BLaER1 treated with 17β-estradiol and CSF1 and Interleukin-3, amounts not matched to agents 10 nM and 100 nM (cell line): Measurements from ENCODE around the gene ATCAY.
"Not testable (repeated sequence)": the region's sequence is repeated elsewhere in the genome, so short reads cannot be mapped to it uniquely, and the experiment has no call there.

Experiments
- H3K27ac ChIP-seq, 11 experiments: shearing (Covaris generic); formaldehyde crosslinking; 2 replicates each; pipeline ENCODE4 v1.8.1; 2022
- H3K27me3 ChIP-seq, 11 experiments: shearing (Covaris generic); formaldehyde crosslinking; 2 replicates each; pipeline ENCODE4 v1.8.1; 2022
- H3K36me3 ChIP-seq, 11 experiments: shearing (Covaris generic); formaldehyde crosslinking; 2 replicates each; pipeline ENCODE4 v1.8.1; 2022
- H3K4me1 ChIP-seq, 10 experiments: shearing (Covaris generic); formaldehyde crosslinking; 2 replicates each; pipeline ENCODE4 v1.8.1; 2022
- H3K4me2 ChIP-seq, 11 experiments: shearing (Covaris generic); formaldehyde crosslinking; 2 replicates each; pipeline ENCODE4 v1.8.1; 2022
- H3K4me3 ChIP-seq, 10 experiments: shearing (Covaris generic); formaldehyde crosslinking; 2 replicates each; pipeline ENCODE4 v1.8.1; 2022
- H3K9ac ChIP-seq, 11 experiments: shearing (Covaris generic); formaldehyde crosslinking; 2 replicates each; pipeline ENCODE4 v1.8.1; 2022
- H3K9me3 ChIP-seq, 11 experiments: shearing (Covaris generic); formaldehyde crosslinking; replicated peaks in 1 of 11; 2 replicates each; pipeline ENCODE4 v1.8.1; 2022
- H4K20me1 ChIP-seq, 11 experiments: shearing (Covaris generic); formaldehyde crosslinking; 2 replicates each; pipeline ENCODE4 v1.8.1; 2022
- Cebpa-rat ChIP-seq, 11 experiments: shearing (Covaris generic); IDR thresholded peaks; 2 replicates each; pipeline ENCODE4 v1.8.1; 2022

ATCAY gene

DNA sequence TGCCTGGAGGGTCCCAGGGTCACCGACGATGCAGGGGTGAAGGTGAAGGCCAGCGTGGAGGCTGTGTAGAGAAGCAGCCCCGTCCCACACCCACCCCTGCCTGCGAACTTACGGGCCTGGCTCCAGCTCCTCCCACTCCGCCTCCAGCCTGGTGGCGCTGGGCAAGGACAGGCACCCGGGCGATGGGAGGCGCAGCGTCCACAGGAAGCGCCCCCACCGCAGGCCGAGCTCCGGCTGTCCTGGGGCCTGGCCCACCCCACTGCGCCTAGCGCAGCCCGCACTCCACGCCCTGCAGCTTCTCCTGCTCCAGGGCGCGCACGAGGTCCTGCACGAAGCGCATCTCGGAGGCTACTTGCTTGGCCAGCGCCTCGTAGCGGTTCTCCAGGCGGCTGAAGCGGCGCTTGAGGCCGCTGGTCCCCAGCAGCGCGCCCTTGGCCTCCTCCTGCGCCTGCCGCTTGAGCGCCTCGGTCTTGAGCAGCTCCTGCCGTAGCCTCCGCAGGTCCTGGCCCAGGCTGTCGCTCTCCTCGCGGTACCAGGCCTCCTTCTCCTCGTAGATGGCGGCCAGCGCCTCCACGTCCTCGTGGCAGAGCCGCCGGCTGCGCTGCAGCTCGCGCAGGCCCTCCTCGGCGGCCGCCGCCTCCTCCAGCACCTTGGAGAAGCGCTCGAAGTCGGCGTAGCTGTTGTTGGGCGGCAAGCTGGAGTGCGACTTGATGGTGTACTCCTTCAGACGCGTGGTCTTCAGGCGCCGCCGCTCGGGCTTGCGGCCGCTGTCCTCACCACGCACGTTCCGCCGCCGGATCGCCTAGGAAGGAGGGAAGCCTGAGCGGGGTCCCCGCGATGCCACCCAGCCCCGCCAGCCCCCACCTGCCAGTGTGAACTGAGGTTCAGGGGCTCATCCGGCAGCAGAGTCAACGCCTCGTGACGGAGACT lies 78.6 kb downstream of the ATCAY start:
- H3K27me3 ChIP-seq, result no peaks in the 10 kb centered on the region
- no peak for TF ChIP-seq Cebpa-rat (IDR thresholded peaks at IDR 0.05)
- H4K20me1 ChIP-seq, result peaks cover 0 to 82% (median 31%) of the 10 kb centered on the region in 11 experiments; a peak in 15 of 22 replicates
- H3K9ac ChIP-seq, result no peak overlapping the region
- H3K4me1 ChIP-seq, result peaks cover 0 to 4% (median 0%) of the 10 kb centered on the region in 10 experiments; a peak in 2 of 20 replicates
- H3K4me2 ChIP-seq, result no peak overlapping the region
- H3K9me3 ChIP-seq, result no peaks in the 10 kb centered on the region
- no peak overlapping the region for H3K4me3 ChIP-seq
- peaks cover 74 to 93% (median 83%) of the 10 kb centered on the region in 11 experiments for H3K36me3 ChIP-seq
- H3K27ac ChIP-seq, result no peak overlapping the region

GRCh38 chr19:3959766-3960131 lies 79.3 kb downstream of the ATCAY start:
- H4K20me1 ChIP-seq, result peaks cover 0 to 83% (median 31%) of the 10 kb centered on the region in 11 experiments; a peak in 15 of 22 replicates
- TF ChIP-seq Cebpa-rat (IDR thresholded peaks at IDR 0.05), result no peak
- H3K4me2 ChIP-seq, result no peak overlapping the region
- no peak overlapping the region for H3K9ac ChIP-seq
- no peaks in the 10 kb centered on the region for H3K9me3 ChIP-seq
- H3K4me1 ChIP-seq, result peaks cover 0 to 4% (median 0%) of the 10 kb centered on the region in 10 experiments; a peak in 2 of 20 replicates
- H3K27ac ChIP-seq, result no peak overlapping the region
- no peaks in the 10 kb centered on the region for H3K27me3 ChIP-seq
- H3K36me3 ChIP-seq, result peaks cover 78 to 97% (median 86%) of the 10 kb centered on the region in 11 experiments
- no peak overlapping the region for H3K4me3 ChIP-seq

DNA sequence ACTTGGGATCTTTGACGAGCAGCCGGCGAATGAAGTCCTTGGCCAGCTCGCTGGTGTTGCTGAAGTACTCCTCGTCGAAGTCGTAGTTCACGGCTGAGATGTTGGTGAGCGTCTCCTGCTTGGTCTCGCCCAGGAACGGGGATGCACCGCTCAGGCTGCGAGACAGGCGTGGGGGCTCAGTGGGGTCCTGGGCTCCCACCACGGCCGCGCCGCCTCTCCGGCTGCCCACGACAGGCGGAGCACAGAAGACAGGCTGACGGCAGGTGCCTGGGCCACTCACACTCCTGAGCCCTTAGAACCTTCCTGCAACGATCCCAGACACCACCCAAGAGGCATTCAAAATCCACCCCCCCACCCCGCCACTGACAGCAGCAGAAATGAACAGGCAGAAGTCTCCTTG lies 80.5 kb downstream of the ATCAY start:
- peaks cover 85 to 99% (median 92%) of the 10 kb centered on the region in 11 experiments for H3K36me3 ChIP-seq
- peaks cover 12 to 87% (median 43%) of the 10 kb centered on the region in 11 experiments; a peak in 19 of 22 replicates for H4K20me1 ChIP-seq
- no peak for TF ChIP-seq Cebpa-rat (IDR thresholded peaks at IDR 0.05)

DNA sequence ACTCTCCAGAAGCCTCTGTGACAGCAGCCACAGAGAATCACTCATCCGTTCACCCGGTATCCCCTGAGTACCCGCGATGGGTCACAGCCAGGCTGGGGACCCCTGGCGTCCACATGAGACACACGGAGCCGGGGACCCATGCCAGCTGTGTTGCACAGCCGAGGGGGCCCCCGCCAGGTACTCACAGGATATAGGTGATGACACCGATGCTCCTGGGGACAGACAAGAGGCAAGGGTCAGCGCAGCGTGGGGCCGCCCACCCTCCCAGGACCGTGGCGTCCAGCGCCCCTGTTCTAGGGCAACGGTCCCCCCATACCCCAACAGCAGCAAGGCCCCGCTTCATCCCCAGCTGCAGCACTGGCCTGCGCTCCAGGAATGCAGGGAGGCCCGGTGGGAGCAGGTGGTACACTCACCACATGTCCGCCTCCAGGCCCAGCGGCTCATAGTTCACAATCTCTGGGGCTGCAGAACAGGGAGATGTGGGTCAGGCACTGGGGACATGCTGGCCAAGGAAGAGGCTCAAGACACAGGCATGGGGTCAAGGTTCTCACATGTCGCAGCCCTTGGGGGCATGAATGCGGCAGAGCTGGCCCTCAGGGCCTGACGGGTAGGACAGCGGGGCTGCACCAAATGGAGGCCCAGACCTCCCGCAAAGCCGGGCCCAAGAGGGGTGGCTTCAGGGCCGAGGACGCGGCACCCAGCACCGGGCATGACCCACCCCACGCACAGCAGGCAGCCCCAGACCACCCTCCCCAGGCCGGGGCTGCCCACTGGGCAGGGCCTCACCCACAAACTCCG lies 83.2 kb downstream of the ATCAY start:
- Histone ChIP-seq H3K4me3 (no peak overlapping the region), H3K27me3 (no peaks in the 10 kb centered on the region), H3K36me3 (peaks cover 92 to 99% (median 96%) of the 10 kb centered on the region in 11 experiments), H4K20me1 (peaks cover 38 to 92% (median 62%) of the 10 kb centered on the region in 11 experiments), H3K9ac (no peak overlapping the region), H3K9me3 (no peaks in the 10 kb centered on the region), H3K27ac (no peak overlapping the region), H3K4me2 (no peak overlapping the region), H3K4me1 (peaks cover 5 to 9% (median 6%) of the 10 kb centered on the region in 10 experiments)
- TF ChIP-seq Cebpa-rat (IDR thresholded peaks at IDR 0.05), result no peak

More for the DNA sequence above, 80.5 kb downstream of the ATCAY start:
- Histone ChIP-seq H3K4me1 (peaks cover 0 to 4% (median 0%) of the 10 kb centered on the region in 10 experiments; a peak in 2 of 20 replicates), H3K9ac (no peak overlapping the region), H3K4me3 (no peak overlapping the region), H3K9me3 (no peaks in the 10 kb centered on the region), H3K4me2 (no peak overlapping the region), H3K27ac (no peak overlapping the region), H3K27me3 (no peaks in the 10 kb centered on the region)

DNA sequence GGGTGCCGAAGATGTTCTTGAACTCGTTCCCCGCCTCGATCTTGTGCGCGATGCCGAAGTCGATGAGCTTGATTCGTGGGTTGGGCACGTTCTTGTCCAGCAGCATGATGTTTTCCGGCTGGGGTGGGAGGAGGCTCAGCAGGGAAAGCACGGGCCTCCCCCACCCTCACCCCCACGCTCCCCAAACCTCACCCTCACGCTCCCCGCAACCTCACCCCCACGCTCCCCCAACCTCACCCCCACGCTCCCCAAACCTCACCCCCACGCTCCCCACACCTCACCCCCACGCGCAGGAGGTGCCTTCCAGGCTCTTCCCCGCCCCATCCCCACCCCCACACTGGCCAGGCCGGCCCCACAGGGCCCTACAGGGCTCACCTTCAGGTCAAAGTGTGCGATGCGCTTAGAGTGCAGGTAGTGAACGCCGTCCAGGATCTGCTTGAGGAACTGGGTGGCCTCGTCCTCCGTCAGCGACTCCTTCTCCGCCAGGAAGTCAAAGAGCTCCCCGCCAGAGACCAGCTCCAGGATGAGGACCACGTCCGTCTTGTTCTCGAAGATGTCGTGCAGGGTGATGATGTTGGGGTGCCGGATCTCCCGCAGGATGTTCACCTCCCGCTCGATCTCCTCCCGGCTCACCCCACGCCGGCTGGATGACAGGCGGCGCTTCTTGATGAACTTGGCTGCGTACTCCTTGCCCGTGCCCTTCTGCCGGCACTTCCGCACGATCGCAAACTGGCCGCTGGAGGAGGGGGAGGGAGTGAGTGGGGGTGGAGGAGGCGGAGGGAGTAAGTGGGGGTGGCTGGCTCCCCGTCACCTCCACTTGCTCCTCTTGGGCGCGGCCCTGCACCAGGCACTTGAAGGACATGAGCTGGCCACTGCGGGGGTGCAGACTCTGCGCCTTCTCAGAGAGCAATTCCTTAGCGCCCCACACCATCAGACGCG lies 84.0 kb downstream of the ATCAY start:
- Histone ChIP-seq H3K36me3 (peaks cover 92 to 99% (median 95%) of the 10 kb centered on the region in 11 experiments), H3K4me2 (no peak overlapping the region), H3K27ac (no peak overlapping the region), H3K9ac (no peak overlapping the region), H4K20me1 (peaks cover 43 to 92% (median 64%) of the 10 kb centered on the region in 11 experiments), H3K4me1 (peaks cover 13 to 17% (median 15%) of the 10 kb centered on the region in 10 experiments), H3K9me3 (no peaks in the 10 kb centered on the region), H3K27me3 (no peaks in the 10 kb centered on the region), H3K4me3 (no peak overlapping the region)
- TF ChIP-seq Cebpa-rat (IDR thresholded peaks at IDR 0.05), result no peak

- peaks cover 23 to 26% (median 25%) of the 10 kb centered on the region in 10 experiments for H3K4me1 ChIP-seq
- H3K4me2 ChIP-seq, result no peak overlapping the region
- H3K9ac ChIP-seq, result peak overlapping the region in 4 of 11 experiments; percentile 7 to 19 (median 16); a peak in 5 of 22 replicates
- no peaks in the 10 kb centered on the region for H3K27me3 ChIP-seq
- TF ChIP-seq Cebpa-rat (IDR thresholded peaks at IDR 0.05), result no peak
- no peaks in the 10 kb centered on the region for H3K9me3 ChIP-seq
- H4K20me1 ChIP-seq, result peaks cover 56 to 89% (median 76%) of the 10 kb centered on the region in 11 experiments
- peaks cover 74 to 82% (median 78%) of the 10 kb centered on the region in 11 experiments for H3K36me3 ChIP-seq
- no peak overlapping the region for H3K4me3 ChIP-seq
- no peak overlapping the region for H3K27ac ChIP-seq
Observed at GRCh38 chr19:3966051-3967017, 85.8 kb downstream of the ATCAY start.

GRCh38 chr19:3967983-3968382 lies 87.5 kb downstream of the ATCAY start:
- Histone ChIP-seq H3K4me2 (peak overlapping the region in 4 of 11 experiments; percentile 87 to 99 (median 95); a peak in 4 of 22 replicates), H3K9ac (peak overlapping the region in 5 of 11 experiments; percentile 1 to 96 (median 94); a peak in 5 of 22 replicates)

More at GRCh38 chr19:3967983-3968382, 87.5 kb downstream of the ATCAY start:
- not testable (repeated sequence) for H3K9me3 ChIP-seq, H3K4me3 ChIP-seq, H3K27me3 ChIP-seq
- H3K27ac ChIP-seq, result peak overlapping the region in 3 of 11 experiments; percentile 80 to 86 (median 85); a peak in 2 of 22 replicates
- peaks cover 56 to 93% (median 87%) of the 10 kb centered on the region in 11 experiments for H4K20me1 ChIP-seq
- peaks cover 60 to 72% (median 66%) of the 10 kb centered on the region in 11 experiments for H3K36me3 ChIP-seq
- peaks cover 24 to 33% (median 29%) of the 10 kb centered on the region in 10 experiments for H3K4me1 ChIP-seq
